ENCODE results near the gene ELOVL2.

The ELOVL2 gene

GRCh38 chr6:11040134-11040533, 4.0 kb downstream of the ELOVL2 start:
- DNase-seq = no peak
- Histone ChIP-seq H3K27me3 (replicated peaks; ENCODE audit: control insufficient read depth, insufficient read depth, low read length, poor library complexity, severe bottlenecking) (peaks cover 27% of the 10 kb centered on the region), H3K27ac (ENCODE audit: insufficient read depth, low read length, poor library complexity, severe bottlenecking) (no peak overlapping the region), H3K9me3 (ENCODE audit: control insufficient read depth, low read length) (no peaks in the 10 kb centered on the region), H3K4me1 (ENCODE audit: control insufficient read depth, insufficient read depth, low read length, poor library complexity, severe bottlenecking) (peaks cover 4% of the 10 kb centered on the region), H3K36me3 (ENCODE audit: control insufficient read depth, insufficient read depth, low read length) (no peaks in the 10 kb centered on the region), H3K4me3 (ENCODE audit: insufficient read depth, low read depth, low read length, poor library complexity, severe bottlenecking) (no peak overlapping the region)

DNA sequence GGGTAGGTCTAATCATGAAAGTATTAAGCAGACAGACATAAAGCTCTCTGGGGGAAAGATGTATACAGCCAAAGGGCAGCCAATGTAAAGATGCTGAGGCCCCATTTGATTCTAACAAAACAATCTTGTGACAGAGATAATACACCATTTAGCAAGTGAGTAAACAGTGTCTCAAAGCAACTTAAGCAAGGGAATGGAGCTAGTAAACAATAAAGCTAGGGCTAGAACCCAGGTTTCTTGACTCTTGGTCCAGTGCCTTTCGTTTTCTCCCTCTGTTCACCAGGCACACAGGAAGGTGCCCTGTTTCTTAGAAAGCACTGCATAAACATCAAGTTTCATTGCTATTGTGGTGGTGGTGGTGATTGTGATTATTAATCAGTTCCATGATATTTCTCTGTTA, 5.1 kb downstream of the ELOVL2 start:
- Histone ChIP-seq H3K27me3 (replicated peaks; ENCODE audit: control insufficient read depth, insufficient read depth, low read length, poor library complexity, severe bottlenecking) (peaks cover 21% of the 10 kb centered on the region), H3K4me1 (ENCODE audit: control insufficient read depth, insufficient read depth, low read length, poor library complexity, severe bottlenecking) (no peaks in the 10 kb centered on the region), H3K36me3 (ENCODE audit: control insufficient read depth, insufficient read depth, low read length) (no peaks in the 10 kb centered on the region), H3K4me3 (ENCODE audit: insufficient read depth, low read depth, low read length, poor library complexity, severe bottlenecking) (no peak overlapping the region), H3K9me3 (ENCODE audit: control insufficient read depth, low read length) (no peaks in the 10 kb centered on the region), H3K27ac (ENCODE audit: insufficient read depth, low read length, poor library complexity, severe bottlenecking) (no peak overlapping the region)
- no peak for DNase-seq

GRCh38 chr6:11036977-11037430, 7.1 kb downstream of the ELOVL2 start:
- H3K27ac ChIP-seq (ENCODE audit: insufficient read depth, low read length, poor library complexity, severe bottlenecking) = no peak overlapping the region
- DNase-seq = no peak
- H3K4me3 ChIP-seq (ENCODE audit: insufficient read depth, low read depth, low read length, poor library complexity, severe bottlenecking) = no peak overlapping the region
- H3K9me3 ChIP-seq (ENCODE audit: control insufficient read depth, low read length) = no peaks in the 10 kb centered on the region
- peaks cover 6% of the 10 kb centered on the region for H3K27me3 ChIP-seq (replicated peaks; ENCODE audit: control insufficient read depth, insufficient read depth, low read length, poor library complexity, severe bottlenecking)
- no peaks in the 10 kb centered on the region for H3K36me3 ChIP-seq (ENCODE audit: control insufficient read depth, insufficient read depth, low read length)
- no peaks in the 10 kb centered on the region for H3K4me1 ChIP-seq (ENCODE audit: control insufficient read depth, insufficient read depth, low read length, poor library complexity, severe bottlenecking)

DNA sequence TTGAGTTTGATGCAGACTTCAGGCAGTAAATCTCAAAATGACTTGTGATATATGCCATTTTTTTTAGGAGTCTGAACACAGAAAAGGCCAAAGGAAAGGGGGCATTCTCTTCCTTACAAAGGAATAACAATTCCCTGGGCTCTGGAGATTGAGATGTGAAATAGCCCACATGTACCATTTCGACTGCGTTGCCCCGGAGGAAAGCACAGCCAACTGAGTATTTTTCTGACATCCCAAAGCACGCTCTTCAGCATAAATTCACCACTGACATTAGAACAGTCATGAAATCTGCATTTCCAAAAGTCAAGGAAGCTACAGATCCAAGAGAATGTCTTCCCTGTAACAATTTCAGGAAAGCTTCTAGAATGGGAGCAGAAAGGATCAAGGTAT, 7.8 kb downstream of the ELOVL2 start:
- peaks cover 5% of the 10 kb centered on the region for H3K27me3 ChIP-seq (replicated peaks; ENCODE audit: control insufficient read depth, insufficient read depth, low read length, poor library complexity, severe bottlenecking)
- H3K4me1 ChIP-seq (ENCODE audit: control insufficient read depth, insufficient read depth, low read length, poor library complexity, severe bottlenecking) = no peaks in the 10 kb centered on the region
- DNase-seq = no peak
- no peaks in the 10 kb centered on the region for H3K9me3 ChIP-seq (ENCODE audit: control insufficient read depth, low read length)
- no peaks in the 10 kb centered on the region for H3K36me3 ChIP-seq (ENCODE audit: control insufficient read depth, insufficient read depth, low read length)
- no peak overlapping the region for H3K4me3 ChIP-seq (ENCODE audit: insufficient read depth, low read depth, low read length, poor library complexity, severe bottlenecking)
- H3K27ac ChIP-seq (ENCODE audit: insufficient read depth, low read length, poor library complexity, severe bottlenecking) = no peak overlapping the region

DNA sequence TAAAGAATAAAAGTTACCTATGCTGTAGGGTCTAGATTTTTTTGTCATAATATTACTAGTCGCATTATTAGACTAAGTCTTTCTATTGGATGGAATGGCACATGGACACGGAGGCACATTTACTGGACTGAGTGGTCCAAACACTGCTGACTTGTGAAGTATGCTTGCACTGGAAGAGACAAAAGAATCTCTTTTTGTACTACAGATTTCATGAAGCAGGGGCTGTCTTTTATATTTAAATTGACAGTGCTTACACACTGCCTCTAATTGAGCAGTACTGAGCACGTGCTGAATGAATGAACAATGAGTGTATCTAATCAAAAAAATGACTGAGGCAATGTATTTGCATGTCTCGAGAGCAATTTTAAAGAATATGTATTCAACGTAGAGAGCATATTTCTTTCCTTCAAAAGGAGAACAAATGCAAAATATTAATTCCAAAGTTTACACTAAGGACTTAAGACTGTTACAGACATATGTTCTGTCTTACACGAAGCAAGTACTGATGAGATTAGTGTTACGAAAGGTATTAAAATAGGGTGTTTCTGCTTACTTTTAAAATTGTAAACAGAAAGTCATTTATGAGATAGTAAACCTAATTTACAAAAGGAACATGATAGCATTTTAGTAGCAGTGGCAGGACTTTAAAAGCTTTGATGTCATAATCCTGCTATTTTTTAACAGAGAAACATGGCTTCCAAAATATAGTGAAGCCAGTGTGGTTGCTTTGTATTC, 8.3 kb downstream of the ELOVL2 start:
- Histone ChIP-seq H3K27ac (ENCODE audit: insufficient read depth, low read length, poor library complexity, severe bottlenecking) (no peak overlapping the region), H3K27me3 (replicated peaks; ENCODE audit: control insufficient read depth, insufficient read depth, low read length, poor library complexity, severe bottlenecking) (no peaks in the 10 kb centered on the region), H3K4me3 (ENCODE audit: insufficient read depth, low read depth, low read length, poor library complexity, severe bottlenecking) (no peak overlapping the region), H3K9me3 (ENCODE audit: control insufficient read depth, low read length) (no peaks in the 10 kb centered on the region), H3K4me1 (ENCODE audit: control insufficient read depth, insufficient read depth, low read length, poor library complexity, severe bottlenecking) (no peaks in the 10 kb centered on the region), H3K36me3 (ENCODE audit: control insufficient read depth, insufficient read depth, low read length) (no peaks in the 10 kb centered on the region)
- no peak for DNase-seq

DNA sequence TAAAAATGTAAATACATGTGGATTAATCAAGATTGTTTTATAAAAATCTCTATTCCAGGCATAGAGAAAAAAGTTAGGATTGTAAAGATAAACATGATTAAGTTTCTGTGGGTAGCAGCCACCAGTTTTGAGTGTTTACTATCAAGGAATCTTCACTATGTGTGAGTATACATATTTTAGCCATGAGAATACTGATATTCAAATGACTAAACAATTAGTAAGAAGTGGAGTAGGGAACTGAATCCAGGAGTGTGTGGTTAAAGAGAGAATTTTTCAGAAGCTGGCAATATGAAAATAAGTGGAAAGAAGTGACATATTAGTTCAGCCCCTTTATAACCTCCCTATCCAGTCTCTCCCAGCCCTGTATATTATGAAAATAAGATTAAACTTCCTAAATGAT, 10.3 kb downstream of the ELOVL2 start:
- no peaks in the 10 kb centered on the region for H3K36me3 ChIP-seq (ENCODE audit: control insufficient read depth, insufficient read depth, low read length)
- H3K27ac ChIP-seq (ENCODE audit: insufficient read depth, low read length, poor library complexity, severe bottlenecking) = no peak overlapping the region
- no peaks in the 10 kb centered on the region for H3K4me1 ChIP-seq (ENCODE audit: control insufficient read depth, insufficient read depth, low read length, poor library complexity, severe bottlenecking)
- no peaks in the 10 kb centered on the region for H3K27me3 ChIP-seq (replicated peaks; ENCODE audit: control insufficient read depth, insufficient read depth, low read length, poor library complexity, severe bottlenecking)
- H3K9me3 ChIP-seq (ENCODE audit: control insufficient read depth, low read length) = no peaks in the 10 kb centered on the region
- no peak overlapping the region for H3K4me3 ChIP-seq (ENCODE audit: insufficient read depth, low read depth, low read length, poor library complexity, severe bottlenecking)
- DNase-seq = no peak

DNA sequence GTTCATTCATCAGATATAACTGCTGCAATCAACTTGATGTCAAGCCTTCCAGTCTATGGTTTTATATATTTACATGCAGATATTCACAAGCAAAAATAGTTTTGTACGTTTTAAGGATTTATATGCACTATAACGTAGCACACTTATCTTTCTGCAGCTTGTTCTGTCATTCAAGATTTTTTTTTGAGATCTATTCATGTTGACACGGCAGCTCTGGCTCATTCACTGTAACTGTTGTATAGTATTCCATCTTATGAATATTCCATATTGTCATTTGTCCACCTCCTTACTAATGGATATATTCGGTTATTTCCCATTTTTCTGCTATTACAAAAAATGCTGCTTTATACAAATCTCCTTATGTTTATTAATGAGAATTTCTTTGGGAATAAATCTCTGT, 13.2 kb downstream of the ELOVL2 start:
- Histone ChIP-seq H3K27ac (ENCODE audit: insufficient read depth, low read length, poor library complexity, severe bottlenecking) (no peak overlapping the region), H3K36me3 (ENCODE audit: control insufficient read depth, insufficient read depth, low read length) (no peaks in the 10 kb centered on the region), H3K27me3 (replicated peaks; ENCODE audit: control insufficient read depth, insufficient read depth, low read length, poor library complexity, severe bottlenecking) (no peaks in the 10 kb centered on the region), H3K9me3 (ENCODE audit: control insufficient read depth, low read length) (no peaks in the 10 kb centered on the region), H3K4me1 (ENCODE audit: control insufficient read depth, insufficient read depth, low read length, poor library complexity, severe bottlenecking) (no peaks in the 10 kb centered on the region), H3K4me3 (ENCODE audit: insufficient read depth, low read depth, low read length, poor library complexity, severe bottlenecking) (no peak overlapping the region)
- no peak for DNase-seq

GRCh38 chr6:11028959-11029358, 15.1 kb downstream of the ELOVL2 start:
- H3K27me3 ChIP-seq (replicated peaks; ENCODE audit: control insufficient read depth, insufficient read depth, low read length, poor library complexity, severe bottlenecking) = no peaks in the 10 kb centered on the region

GRCh38 chr6:11027565-11028110, 16.5 kb downstream of the ELOVL2 start:
- H3K9me3 ChIP-seq (ENCODE audit: control insufficient read depth, low read length) = no peaks in the 10 kb centered on the region
- no peak overlapping the region for H3K27ac ChIP-seq (ENCODE audit: insufficient read depth, low read length, poor library complexity, severe bottlenecking)
- no peaks in the 10 kb centered on the region for H3K4me1 ChIP-seq (ENCODE audit: control insufficient read depth, insufficient read depth, low read length, poor library complexity, severe bottlenecking)
- H3K36me3 ChIP-seq (ENCODE audit: control insufficient read depth, insufficient read depth, low read length) = no peaks in the 10 kb centered on the region
- DNase-seq = no peak
- H3K27me3 ChIP-seq (replicated peaks; ENCODE audit: control insufficient read depth, insufficient read depth, low read length, poor library complexity, severe bottlenecking) = no peaks in the 10 kb centered on the region
- H3K4me3 ChIP-seq (ENCODE audit: insufficient read depth, low read depth, low read length, poor library complexity, severe bottlenecking) = no peak overlapping the region

More at GRCh38 chr6:11028959-11029358, 15.1 kb downstream of the ELOVL2 start:
- Histone ChIP-seq H3K4me1 (ENCODE audit: control insufficient read depth, insufficient read depth, low read length, poor library complexity, severe bottlenecking) (no peaks in the 10 kb centered on the region), H3K9me3 (ENCODE audit: control insufficient read depth, low read length) (no peaks in the 10 kb centered on the region), H3K27ac (ENCODE audit: insufficient read depth, low read length, poor library complexity, severe bottlenecking) (no peak overlapping the region), H3K4me3 (ENCODE audit: insufficient read depth, low read depth, low read length, poor library complexity, severe bottlenecking) (no peak overlapping the region), H3K36me3 (ENCODE audit: control insufficient read depth, insufficient read depth, low read length) (no peaks in the 10 kb centered on the region)
- DNase-seq = no peak

- Histone ChIP-seq H3K27ac (ENCODE audit: insufficient read depth, low read length, poor library complexity, severe bottlenecking) (no peak overlapping the region), H3K27me3 (replicated peaks; ENCODE audit: control insufficient read depth, insufficient read depth, low read length, poor library complexity, severe bottlenecking) (no peaks in the 10 kb centered on the region), H3K36me3 (ENCODE audit: control insufficient read depth, insufficient read depth, low read length) (no peaks in the 10 kb centered on the region), H3K9me3 (ENCODE audit: control insufficient read depth, low read length) (no peaks in the 10 kb centered on the region), H3K4me3 (ENCODE audit: insufficient read depth, low read depth, low read length, poor library complexity, severe bottlenecking) (no peak overlapping the region), H3K4me1 (ENCODE audit: control insufficient read depth, insufficient read depth, low read length, poor library complexity, severe bottlenecking) (no peaks in the 10 kb centered on the region)
- no peak for DNase-seq
Measured at GRCh38 chr6:11025921-11026635, 18.0 kb downstream of the ELOVL2 start.

All from effector memory CD4-positive, alpha-beta T cell (primary cell).